GM12878 (cell line): Measurements from ENCODE around the gene DAO. TPM values are rescaled to one million over a fixed set of nuclear protein-coding genes. Genes with fewer than 3 reads are reported as not detected.

ENCODE experiments used
- ATAC-seq: fragments of 200-7000 bp; cut with Tn5 transposase; 3 replicates; pipeline ENCODE4 v1.9.1; 2020; ENCODE audit warnings: mild to moderate bottlenecking, moderate library complexity
- BruUV-seq: library from RNA; stranded (reverse); fragments of 400-500 nt; replicated peaks from 2 replicates; lab custom pipeline; 2021; lab: Mats Ljungman, UMichigan
- CTCF ChIA-PET: fragments of 300-600 bp; sonication (Branson Sonifier 250); formaldehyde crosslinking; extraction: SDS; loops from one replicate; lab custom pipeline; 2021; ENCODE audit warnings: inconsistent platforms; lab: Yijun Ruan, JAX
- POLR2A ChIA-PET: fragments of 350-600 bp; formaldehyde crosslinking; extraction: SDS; loops from one replicate; lab custom pipeline; 2021; ENCODE audit warnings: inconsistent platforms; lab: Charles Lee
- RAD21 ChIA-PET: fragments of 300-600 bp; sonication (Branson Sonifier 250); formaldehyde crosslinking; loops from one replicate; lab custom pipeline; 2023; ENCODE audit warnings: antibody characterized with exemption; ENCODE audit not compliant: unreplicated experiment; lab: Charles Lee
- SMC1A ChIA-PET: fragments of 300-600 bp; sonication (Branson Sonifier 250); formaldehyde crosslinking; loops from one replicate; lab custom pipeline; 2023; ENCODE audit not compliant: unreplicated experiment, uncharacterized antibody; lab: Charles Lee
- DNase-seq: peaks from one replicate; pipeline ENCODE4 v3.0.0-alpha.2; 2011; ENCODE audit warnings: low read depth, low spot score
- FAIRE-seq: peaks from 3 replicates; lab custom pipeline; 2011; peaks lifted over from hg19 to GRCh38; lab: Jason Lieb, UNC
- H2AFZ ChIP-seq: 2 replicates; pipeline ENCODE4 v1.6.0; 2011; ENCODE audit warnings: low read depth, low read length, control low read depth; ENCODE audit not compliant: control insufficient read depth
- H3K27ac ChIP-seq: 2 replicates; pipeline ENCODE4 v1.5.1; 2011; ENCODE audit warnings: control low read depth; ENCODE audit not compliant: control insufficient read depth, insufficient read depth
- H3K27me3 ChIP-seq, 2 experiments: replicated peaks in 1 of 2; 2 replicates each; pipeline versions ENCODE4 v1.6.0 to v1.6.1; 2011; ENCODE audit warnings: low read length in 1 of 2; ENCODE audit not compliant: control insufficient read depth in 2 of 2, insufficient read depth in 2 of 2
- H3K36me3 ChIP-seq, 2 experiments: 2 replicates each; pipeline ENCODE4 v1.5.1; 2011; ENCODE audit warnings: low read length in 1 of 2; ENCODE audit not compliant: control insufficient read depth in 2 of 2, insufficient read depth in 2 of 2
- H3K4me1 ChIP-seq: 2 replicates; pipeline ENCODE4 v1.6.1; 2011; ENCODE audit warnings: mild to moderate bottlenecking, low read length, moderate library complexity, mixed read lengths; ENCODE audit not compliant: control insufficient read depth, insufficient read depth
- H3K4me2 ChIP-seq: 2 replicates; pipeline ENCODE4 v1.6.0; 2011; ENCODE audit warnings: control low read depth; ENCODE audit not compliant: control insufficient read depth, insufficient read depth
- H3K4me3 ChIP-seq: fragments of 200-600 bp; sonication (generic); 2 replicates; pipeline ENCODE4 v1.5.1; 2016
- H3K79me2 ChIP-seq: 2 replicates; pipeline ENCODE4 v1.6.0; 2011; ENCODE audit warnings: low read length; ENCODE audit not compliant: control insufficient read depth, insufficient read depth
- H3K9ac ChIP-seq: 2 replicates; pipeline ENCODE4 v1.8.0; 2011; ENCODE audit warnings: low read length, control low read depth, mixed read lengths; ENCODE audit not compliant: control insufficient read depth, insufficient read depth
- H3K9me3 ChIP-seq: replicated peaks from 3 replicates; pipeline ENCODE4 v1.5.1; 2011; ENCODE audit warnings: mild to moderate bottlenecking, low read length; ENCODE audit not compliant: control insufficient read depth, insufficient read depth
- H4K20me1 ChIP-seq: 2 replicates; pipeline ENCODE4 v1.6.0; 2011; ENCODE audit not compliant: control insufficient read depth, insufficient read depth
- ASH2L ChIP-seq: fragments of 300-600, 200-600 bp; sonication (generic); IDR thresholded peaks from 2 replicates; pipeline ENCODE4 v1.6.1; 2017; ENCODE audit warnings: low read depth, mild to moderate bottlenecking, borderline replicate concordance
- ELK1 ChIP-seq: IDR thresholded peaks from 2 replicates; pipeline ENCODE4 v1.6.1; 2012; ENCODE audit warnings: low read depth, low read length, improper control_type of control experiment
- FOXM1 ChIP-seq: IDR thresholded peaks from 2 replicates; pipeline ENCODE4 v1.6.1; 2012; ENCODE audit warnings: low read depth, mild to moderate bottlenecking, inconsistent platforms, low read length, moderate library complexity
- GABPA ChIP-seq: IDR thresholded peaks from 2 replicates; pipeline ENCODE4 v1.6.1; 2014; ENCODE audit warnings: antibody characterized with exemption, low read depth, mild to moderate bottlenecking, inconsistent platforms
- HDGF ChIP-seq: fragments of 450-650 bp; IDR thresholded peaks from 2 replicates; pipeline ENCODE4 v1.6.1; 2016; ENCODE audit warnings: antibody characterized with exemption
- NR2F1 ChIP-seq: fragments of 450-650 bp; conservative IDR thresholded peaks from 2 replicates; pipeline ENCODE4 v1.6.1; 2017; ENCODE audit warnings: mild to moderate bottlenecking
- PAX8 ChIP-seq: fragments of 450-650 bp; IDR thresholded peaks from 2 replicates; pipeline ENCODE4 v1.6.1; 2017; ENCODE audit warnings: mild to moderate bottlenecking, moderate library complexity
- POU2F2 ChIP-seq: IDR thresholded peaks from 3 replicates; pipeline ENCODE4 v1.6.1; 2011; ENCODE audit warnings: low read depth, mild to moderate bottlenecking, low read length, borderline replicate concordance
- RAD51 ChIP-seq: fragments of 450-650 bp; IDR thresholded peaks from 2 replicates; pipeline ENCODE4 v1.6.1; 2016; ENCODE audit warnings: moderate library complexity, mild to moderate bottlenecking, inconsistent platforms
- RELB ChIP-seq: fragments of 450-650 bp; IDR thresholded peaks from 2 replicates; pipeline ENCODE4 v1.6.1; 2017; ENCODE audit warnings: low read depth, mild to moderate bottlenecking, moderate library complexity
- SKIL ChIP-seq: fragments of 450-650 bp; IDR thresholded peaks from 2 replicates; pipeline ENCODE4 v1.6.1; 2017; ENCODE audit warnings: mild to moderate bottlenecking, low read depth, inconsistent platforms; ENCODE audit not compliant: poor library complexity, severe bottlenecking
- SMC3 ChIP-seq: IDR thresholded peaks from 2 replicates; pipeline ENCODE4 v1.6.1; 2011; ENCODE audit warnings: low read length, improper control_type of control experiment, borderline replicate concordance
- TCF3 ChIP-seq: IDR thresholded peaks from 2 replicates; pipeline ENCODE4 v1.6.1; 2012; ENCODE audit warnings: low read depth, mild to moderate bottlenecking, low read length, borderline replicate concordance; ENCODE audit not compliant: insufficient read depth
- TCF7 ChIP-seq: IDR thresholded peaks from 2 replicates; pipeline ENCODE4 v1.6.1; 2014; ENCODE audit warnings: antibody characterized with exemption, borderline replicate concordance
- ZBTB11 ChIP-seq: fragments of 450-650 bp; formaldehyde crosslinking; IDR thresholded peaks from 2 replicates; pipeline ENCODE4 v1.5.0; 2022; ENCODE audit warnings: mild to moderate bottlenecking, missing genetic modification characterization
- WGBS: methylation state at CpG from one replicate; pipeline ENCODE4 v1.1.6; 2016; ENCODE audit warnings: low lambda C conversion rate; ENCODE audit not compliant: insufficient replicate concordance, insufficient coverage; ENCODE audit errors: missing lambda C conversion rate; 5-methylcytosine and 5-hydroxymethylcytosine counted together
- in situ Hi-C: fragments of 300-500 bp; cut with MboI; formaldehyde crosslinking; loops from 9 replicates; pipeline ENCODE4 v1.14.3; 2018; ENCODE audit warnings: mixed read lengths
- intact Hi-C: fragments of 100-400 bp; cut with micrococcal nuclease; formaldehyde crosslinking; loops from one replicate; pipeline ENCODE4 v1.14.2; 2022; ENCODE audit not compliant: unreplicated experiment
- polyA plus RNA-seq, 11 experiments: library from polyadenylated mRNA; depleted of rRNA in 4 of 11; unstranded in 6 of 11; stranded (reverse) in 5 of 11; fragments of >200 nt; fragmentation: Nextera tagmentation in 4 of 11; fragmentation: Illumina TruSeq in 1 of 11; extraction: Ambion mirVana in 4 of 11; extraction: Trizol in 1 of 11; gene quantifications; 1 replicate in 1 of 11; 2 replicates in 10 of 11; pipeline versions ENCODE4 v1.2.1 to v1.2.3, GENCODE V29; 2011 to 2016; ENCODE audit warnings: inconsistent platforms in 2 of 11, missing spikeins in 2 of 11, low read depth in 1 of 11
- total RNA-seq, 4 experiments: library from RNA; depleted of rRNA in 3 of 4; stranded (reverse); fragments of >200 nt in 3 of 4; fragmentation: Illumina TruSeq in 1 of 4; extraction: Trizol in 1 of 4; gene quantifications; 2 replicates each; pipeline versions ENCODE4 v1.2.1 to v1.2.3, GENCODE V29; 2013 to 2021

DAO gene
- total and polyA plus RNA-seq, 10 of the 15 experiments (the other 5 are each of a cell fraction or from before 2014, with no cell fraction given): 0.15 TPM; not detected in 9

GRCh38 chr12:108906971-108907370 is 27.1 kb downstream of the DAO start:
- 45% methylated on average over 2 of the region's 2 CpGs for WGBS
- DNase-seq (no peak), ATAC-seq (no peak), FAIRE-seq (no peak)
- Histone ChIP-seq H3K27ac (no peak overlapping the region), H4K20me1 (no peaks in the 10 kb centered on the region), H3K9ac (no peak overlapping the region), H2AFZ (no peak overlapping the region), H3K27me3 (no peaks in the 10 kb centered on the region), H3K4me3 (no peak overlapping the region), H3K4me1 (no peaks in the 10 kb centered on the region; the same call in 1 of the 2 replicates), H3K79me2 (no peaks in the 10 kb centered on the region), H3K4me2 (no peak overlapping the region), H3K36me3 (no peaks in the 10 kb centered on the region), H3K9me3 (no peaks in the 10 kb centered on the region; the same call in 2 of the 3 replicates)
- in situ Hi-C loops (no loop called here), intact Hi-C loops (no loop called here)
- ChIA-PET SMC1A (no interaction called here), CTCF (interaction anchor here (1.9 kb wide), 1 partner anchor 23 kb away, joined by 4 read pairs; no protein-coding TSS in a partner anchor), RAD21 (no interaction called here), POLR2A (no interaction called here)
- no TSS peak for BruUV-seq
- TF ChIP-seq SKIL: no peak
- no peak for TF ChIP-seq GABPA
- no peak for TF ChIP-seq HDGF
- no peak for TF ChIP-seq RAD51
- no peak for TF ChIP-seq FOXM1
- TF ChIP-seq RELB: no peak
- TF ChIP-seq TCF3: no peak
- TF ChIP-seq ZBTB11 (CRISPR knock-in tag): no peak
- no peak for TF ChIP-seq ELK1
- TF ChIP-seq NR2F1: no peak
- no peak for TF ChIP-seq PAX8
- TF ChIP-seq SMC3: no peak
- no peak for TF ChIP-seq TCF7
- no peak for TF ChIP-seq ASH2L
- TF ChIP-seq POU2F2: no peak
